GM21381 (cell line): ENCODE results near the gene CSTPP1.
"Not testable (repeated sequence)": the region's sequence is repeated elsewhere in the genome, so short reads cannot be mapped to it uniquely, and the experiment has no call there.

ENCODE experiments used
- ATAC-seq: cut with Tn5 transposase; IDR thresholded peaks from one replicate; pipeline ENCODE4 v1.9.1; 2021; ENCODE audit warnings: mild to moderate bottlenecking, moderate library complexity; ENCODE audit not compliant: unreplicated experiment

The CSTPP1 gene

GRCh38 chr11:46952553-46952952 lies 16.0 kb downstream of the CSTPP1 start:
- ATAC-seq = no peak

GRCh38 chr11:46953093-46953492 lies 16.5 kb downstream of the CSTPP1 start:
- ATAC-seq = no peak

GRCh38 chr11:46958777-46959176 lies 22.2 kb downstream of the CSTPP1 start:
- ATAC-seq = no peak

GRCh38 chr11:46961041-46961440 lies 24.5 kb downstream of the CSTPP1 start:
- no peak for ATAC-seq

GRCh38 chr11:46961886-46962285 lies 25.3 kb downstream of the CSTPP1 start:
- not testable (repeated sequence) for ATAC-seq

- no peak for ATAC-seq
These were observed 27.3 kb downstream of the CSTPP1 start for GRCh38 chr11:46963844-46964243.

GRCh38 chr11:46966773-46967172 lies 30.2 kb downstream of the CSTPP1 start:
- no peak for ATAC-seq

GRCh38 chr11:46967962-46968361 lies 31.4 kb downstream of the CSTPP1 start:
- no peak for ATAC-seq

GRCh38 chr11:46969379-46969778 lies 32.8 kb downstream of the CSTPP1 start:
- no peak for ATAC-seq

- no peak for ATAC-seq
These were observed 34.5 kb downstream of the CSTPP1 start for GRCh38 chr11:46970913-46971625.

- ATAC-seq = no peak
These were observed 35.8 kb downstream of the CSTPP1 start for GRCh38 chr11:46972343-46972742.

- no peak for ATAC-seq
These were observed 36.3 kb downstream of the CSTPP1 start for GRCh38 chr11:46972821-46973220.

GRCh38 chr11:46976182-46976854 lies 39.8 kb downstream of the CSTPP1 start:
- no peak for ATAC-seq

- no peak for ATAC-seq
These were observed 40.7 kb downstream of the CSTPP1 start for GRCh38 chr11:46977038-46977813.

- ATAC-seq = no peak
These were observed 41.5 kb downstream of the CSTPP1 start for GRCh38 chr11:46978005-46978491.

- no peak for ATAC-seq
These were observed 42.8 kb downstream of the CSTPP1 start for GRCh38 chr11:46979358-46979757.

- ATAC-seq = no peak
These were observed 44.9 kb downstream of the CSTPP1 start for GRCh38 chr11:46981436-46981835.

GRCh38 chr11:46982797-46983452 lies 46.4 kb downstream of the CSTPP1 start:
- ATAC-seq = no peak

GRCh38 chr11:46983598-46983997 lies 47.0 kb downstream of the CSTPP1 start:
- no peak for ATAC-seq

GRCh38 chr11:46984548-46984947 lies 48.0 kb downstream of the CSTPP1 start:
- ATAC-seq = no peak

GRCh38 chr11:46984987-46985386 lies 48.4 kb downstream of the CSTPP1 start:
- ATAC-seq = no peak
